Smooth muscle cell (in vitro differentiated cells): ENCODE results near the gene ASAP2. TPM values are rescaled to one million over a fixed set of nuclear protein-coding genes. Genes with fewer than 3 reads are reported as not detected.

Source experiments
- DNase-seq: peaks from one replicate; lab custom pipeline; 2025; ENCODE audit not compliant: unreplicated experiment; lab: John Stamatoyannopoulos, UW
- H2AFZ ChIP-seq: fragments of 200-600 bp; sonication (generic); 2 replicates; pipeline ENCODE4 v1.6.0; 2016; ENCODE audit warnings: antibody characterized with exemption, low read depth, mild to moderate bottlenecking
- H3F3A ChIP-seq: fragments of 200-600 bp; sonication (generic); 2 replicates; pipeline ENCODE4 v1.6.0; 2017; ENCODE audit warnings: antibody characterized with exemption, low read depth
- H3K27ac ChIP-seq: fragments of 200-600 bp; sonication (generic); 2 replicates; pipeline ENCODE4 v1.5.1; 2016; ENCODE audit warnings: low read depth, mild to moderate bottlenecking
- H3K27me3 ChIP-seq: fragments of 200-600 bp; sonication (generic); 2 replicates; pipeline ENCODE4 v1.6.1; 2016; ENCODE audit warnings: low read depth, mild to moderate bottlenecking
- H3K36me3 ChIP-seq: fragments of 200-600 bp; sonication (generic); 2 replicates; pipeline ENCODE4 v1.5.1; 2016; ENCODE audit warnings: low read depth
- H3K4me1 ChIP-seq: fragments of 200-600 bp; sonication (generic); 2 replicates; pipeline ENCODE4 v1.5.1; 2016; ENCODE audit warnings: low read depth
- H3K4me2 ChIP-seq: fragments of 200-600 bp; sonication (generic); 2 replicates; pipeline ENCODE4 v1.6.0; 2016; ENCODE audit warnings: mild to moderate bottlenecking
- H3K4me3 ChIP-seq: fragments of 200-600 bp; sonication (generic); 2 replicates; pipeline ENCODE4 v1.5.1; 2016; ENCODE audit warnings: mild to moderate bottlenecking
- H3K79me2 ChIP-seq: fragments of 200-600 bp; sonication (generic); 2 replicates; pipeline ENCODE4 v1.6.0; 2016; ENCODE audit warnings: low read depth, mild to moderate bottlenecking
- H3K9ac ChIP-seq: fragments of 200-600 bp; sonication (generic); 2 replicates; pipeline ENCODE4 v1.6.0; 2016; ENCODE audit warnings: low read depth
- H3K9me3 ChIP-seq: fragments of 200-600 bp; sonication (generic); replicated peaks from 2 replicates; pipeline ENCODE4 v1.5.1; 2016; ENCODE audit warnings: low read depth
- H4K20me1 ChIP-seq: fragments of 200-600 bp; sonication (generic); 2 replicates; pipeline ENCODE4 v1.6.0; 2016; ENCODE audit warnings: low read depth
- CTCF ChIP-seq: fragments of 200-600 bp; sonication (generic); IDR thresholded peaks from 2 replicates; pipeline ENCODE4 v1.5.1; 2017; ENCODE audit warnings: borderline replicate concordance, mild to moderate bottlenecking, antibody characterized with exemption; ENCODE audit not compliant: insufficient read depth, poor library complexity, severe bottlenecking
- WGBS: methylation state at CpG from one replicate; pipeline ENCODE4 v1.1.7; 2016; ENCODE audit warnings: low lambda C conversion rate; 5-methylcytosine and 5-hydroxymethylcytosine counted together
- polyA plus RNA-seq: library from polyadenylated mRNA; unstranded; fragments of >200 nt; fragmentation: Nextera tagmentation; extraction: Ambion mirVana; gene quantifications from 2 replicates; pipeline ENCODE4 v1.2.1, GENCODE V29; 2016
- total RNA-seq: library from RNA; depleted of rRNA; stranded (reverse); fragments of >200 nt; gene quantifications from 2 replicates; pipeline ENCODE4 v1.2.3, GENCODE V29; 2014

Gene ASAP2
- total and polyA plus RNA-seq, 2 experiments from 2014 or later, result 8.8 to 23.1 TPM

DNA sequence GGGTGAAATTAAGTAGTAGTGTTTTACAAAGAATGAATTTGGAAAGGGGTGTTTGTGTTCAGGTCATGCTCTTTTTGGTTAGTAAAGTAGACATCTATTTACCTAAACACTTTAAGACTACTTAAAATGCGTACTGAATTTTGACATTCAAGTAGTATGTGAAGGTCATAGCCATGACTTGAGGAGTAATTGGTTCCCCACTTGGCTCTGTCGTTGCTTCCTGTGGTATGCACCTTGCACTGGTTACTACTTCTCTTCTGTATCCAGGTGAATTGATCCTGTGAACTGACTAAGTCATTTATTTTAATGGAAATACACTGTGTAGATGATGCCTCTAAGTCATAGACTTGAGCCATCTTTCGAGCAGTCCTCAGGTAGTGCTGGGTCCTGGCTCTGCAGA lies 118.8 kb downstream of the ASAP2 start:
- H3K27me3 ChIP-seq, result no peaks in the 10 kb centered on the region
- H3K36me3 ChIP-seq, result no peaks in the 10 kb centered on the region
- no peak overlapping the region for H3K27ac ChIP-seq
- no peak for DNase-seq
- peaks cover 6% of the 10 kb centered on the region for H3F3A ChIP-seq
- no peak overlapping the region for H3K4me3 ChIP-seq
- H3K4me1 ChIP-seq, result peaks cover 4% of the 10 kb centered on the region
- peaks cover 8% of the 10 kb centered on the region for H3K79me2 ChIP-seq
- no peak overlapping the region for H2AFZ ChIP-seq
- 89% methylated on average over 3 of the region's 3 CpGs for WGBS
- H3K9me3 ChIP-seq, result no peaks in the 10 kb centered on the region
- H4K20me1 ChIP-seq, result no peaks in the 10 kb centered on the region
- H3K9ac ChIP-seq, result no peak overlapping the region
- H3K4me2 ChIP-seq, result no peak overlapping the region
- no peak for TF ChIP-seq CTCF

- Histone ChIP-seq H4K20me1 (no peaks in the 10 kb centered on the region), H3F3A (peaks cover 6% of the 10 kb centered on the region), H3K9ac (peak overlapping the region; percentile 8), H2AFZ (no peak overlapping the region), H3K36me3 (no peaks in the 10 kb centered on the region), H3K79me2 (no peaks in the 10 kb centered on the region), H3K4me2 (peak overlapping the region; percentile 64), H3K27ac (peak overlapping the region; percentile 55), H3K4me1 (peaks cover 4% of the 10 kb centered on the region), H3K4me3 (no peak overlapping the region), H3K27me3 (no peaks in the 10 kb centered on the region), H3K9me3 (no peaks in the 10 kb centered on the region)
- DNase-seq, result no peak
- WGBS, result 33% methylated on average over 3 of the region's 3 CpGs
- TF ChIP-seq CTCF, result no peak
Measured at GRCh38 chr2:9326975-9327374, 120.4 kb downstream of the ASAP2 start.

GRCh38 chr2:9327873-9328352 lies 121.3 kb downstream of the ASAP2 start:
- no peaks in the 10 kb centered on the region for H3K27me3 ChIP-seq
- H3K4me1 ChIP-seq, result peaks cover 4% of the 10 kb centered on the region
- H2AFZ ChIP-seq, result no peak overlapping the region
- no peak overlapping the region for H3K4me3 ChIP-seq
- no peak for DNase-seq
- 58% methylated on average over 5 of the region's 5 CpGs for WGBS
- H3K36me3 ChIP-seq, result no peaks in the 10 kb centered on the region
- H3K79me2 ChIP-seq, result no peaks in the 10 kb centered on the region
- TF ChIP-seq CTCF, result no peak
- peaks cover 6% of the 10 kb centered on the region for H3F3A ChIP-seq
- peak overlapping the region; percentile 64 for H3K4me2 ChIP-seq
- no peak overlapping the region for H3K9ac ChIP-seq
- H4K20me1 ChIP-seq, result no peaks in the 10 kb centered on the region
- H3K27ac ChIP-seq, result peak overlapping the region; percentile 55
- H3K9me3 ChIP-seq, result no peaks in the 10 kb centered on the region

- no peak for DNase-seq
- H3K79me2 ChIP-seq, result no peaks in the 10 kb centered on the region
- no peak overlapping the region for H3K9ac ChIP-seq
- no peaks in the 10 kb centered on the region for H4K20me1 ChIP-seq
- peak overlapping the region; percentile 33 for H3K4me2 ChIP-seq
- H3K27me3 ChIP-seq, result no peaks in the 10 kb centered on the region
- H3K27ac ChIP-seq, result peak overlapping the region; percentile 55
- H3F3A ChIP-seq, result peaks cover 6% of the 10 kb centered on the region
- peaks cover 4% of the 10 kb centered on the region for H3K4me1 ChIP-seq
- 39% methylated on average over 5 of the region's 5 CpGs for WGBS
- H2AFZ ChIP-seq, result no peak overlapping the region
- no peaks in the 10 kb centered on the region for H3K9me3 ChIP-seq
- H3K36me3 ChIP-seq, result no peaks in the 10 kb centered on the region
- no peak overlapping the region for H3K4me3 ChIP-seq
- TF ChIP-seq CTCF, result no peak
Measured at GRCh38 chr2:9328931-9329330, 122.3 kb downstream of the ASAP2 start.
